Raji (cell line): Measurements from ENCODE around the gene EHBP1.

ENCODE experiments used
- POLR2A ChIP-seq: IDR thresholded peaks from 2 replicates; pipeline ENCODE4 v1.6.1; 2011; ENCODE audit warnings: low read depth, low read length, control low read depth; ENCODE audit not compliant: insufficient read depth

EHBP1 gene

DNA sequence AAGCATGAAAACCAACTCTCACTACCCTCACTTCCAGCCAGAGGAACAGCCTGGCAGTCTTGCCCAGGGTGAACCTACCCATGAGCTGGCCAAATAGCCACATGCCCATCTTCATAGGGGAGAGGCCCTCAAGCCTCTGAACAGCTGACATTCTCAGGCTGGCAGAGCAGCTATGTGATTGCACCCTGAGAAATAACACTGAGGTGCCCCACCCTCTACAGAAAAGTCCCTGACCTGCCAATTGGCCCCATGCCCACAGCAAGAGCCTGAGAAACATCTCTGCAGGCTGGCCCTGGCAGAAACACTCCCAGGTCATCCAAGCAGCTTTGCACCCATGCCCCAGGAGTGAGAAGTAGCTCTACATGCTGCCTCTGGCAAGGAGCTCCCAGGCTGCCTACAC lies 217.7 kb downstream of the EHBP1 start:
- no peak for TF ChIP-seq POLR2A

- TF ChIP-seq POLR2A, result no peak
These were observed 218.4 kb downstream of the EHBP1 start for GRCh38 chr2:62923881-62924280.

GRCh38 chr2:62928015-62928414 lies 222.5 kb downstream of the EHBP1 start:
- TF ChIP-seq POLR2A, result no peak

- TF ChIP-seq POLR2A, result no peak
These were observed 226.0 kb downstream of the EHBP1 start for GRCh38 chr2:62931536-62931935.

GRCh38 chr2:62933398-62933917 lies 227.9 kb downstream of the EHBP1 start:
- no peak for TF ChIP-seq POLR2A

DNA sequence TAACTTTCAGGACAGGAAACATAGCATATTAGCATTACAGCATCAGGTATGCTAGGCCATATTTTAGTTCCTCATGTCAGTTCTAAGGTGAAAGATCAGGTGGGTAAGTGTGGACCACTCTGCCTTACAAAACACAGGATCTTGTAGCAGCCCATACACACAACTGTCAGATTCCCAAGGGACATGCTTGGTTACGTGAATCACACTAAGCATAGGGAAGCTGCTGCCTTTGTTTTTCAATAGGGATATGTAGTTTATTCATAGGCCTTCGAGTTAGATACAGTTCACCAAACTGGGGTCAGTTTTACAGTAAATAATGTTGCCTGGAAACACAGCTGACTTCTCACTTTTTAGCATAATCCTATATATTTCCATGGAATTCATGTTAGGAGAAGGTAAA lies 229.0 kb downstream of the EHBP1 start:
- TF ChIP-seq POLR2A, result no peak

- no peak for TF ChIP-seq POLR2A
These were observed 232.6 kb downstream of the EHBP1 start for GRCh38 chr2:62938126-62938525.

GRCh38 chr2:62939735-62940491 lies 234.4 kb downstream of the EHBP1 start:
- no peak for TF ChIP-seq POLR2A

DNA sequence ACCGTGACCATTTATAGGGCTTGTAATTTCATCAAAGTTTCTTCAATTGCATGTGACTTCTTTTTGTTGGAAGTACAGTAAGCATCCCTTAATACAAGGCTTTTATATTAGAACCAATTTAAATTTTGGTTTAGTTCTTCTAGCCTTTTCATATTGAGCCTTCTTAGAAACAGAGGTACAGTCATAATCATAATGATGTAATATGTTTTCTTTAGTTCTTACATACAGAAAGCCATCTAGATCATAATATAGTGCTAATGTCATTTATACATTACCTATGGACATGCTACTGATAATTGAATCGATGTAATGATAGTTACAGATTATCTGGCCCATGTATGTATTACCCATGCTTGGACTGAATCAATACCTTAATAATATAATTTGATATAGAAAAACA lies 235.2 kb downstream of the EHBP1 start:
- no peak for TF ChIP-seq POLR2A

DNA sequence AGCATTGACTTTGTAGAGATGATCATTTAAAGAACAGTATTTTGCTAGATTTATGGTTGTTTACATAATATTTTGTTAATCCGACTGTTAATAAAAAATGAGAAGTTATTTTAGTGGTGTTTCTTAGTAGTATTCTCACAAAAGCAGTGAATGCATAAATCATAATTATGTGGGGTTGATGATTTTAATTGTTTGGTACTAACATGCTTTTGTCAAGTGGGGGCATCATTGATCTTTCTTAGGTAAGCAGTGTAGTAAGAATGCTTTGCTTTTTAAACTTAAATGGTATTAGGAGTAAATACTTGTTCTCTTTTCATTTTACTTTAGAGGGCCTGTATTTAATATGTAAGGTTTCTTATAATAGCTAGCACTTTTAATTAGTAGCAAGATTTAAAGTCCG lies 235.9 kb downstream of the EHBP1 start:
- TF ChIP-seq POLR2A, result no peak

GRCh38 chr2:62944362-62944761 lies 238.8 kb downstream of the EHBP1 start:
- TF ChIP-seq POLR2A, result no peak

GRCh38 chr2:62947403-62947802 lies 241.9 kb downstream of the EHBP1 start:
- no peak for TF ChIP-seq POLR2A

DNA sequence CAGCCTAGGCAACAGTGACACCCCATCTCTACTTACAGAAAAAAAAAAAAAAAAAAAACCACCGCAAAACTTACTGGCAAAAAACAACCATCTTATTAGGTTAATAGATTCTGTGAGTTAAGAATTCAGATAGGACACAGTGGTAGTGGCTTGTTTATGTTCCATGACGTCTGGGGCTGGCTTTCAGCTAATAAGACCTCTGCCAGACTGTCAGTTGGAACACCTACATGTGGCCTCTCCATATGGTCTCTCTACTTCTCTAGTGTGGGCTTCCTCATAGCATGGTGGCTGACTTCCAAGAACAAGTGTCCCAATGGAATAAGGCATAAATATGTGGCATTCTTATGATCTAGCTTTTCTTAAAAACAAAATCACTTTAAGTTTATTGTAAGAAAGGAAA lies 251.1 kb downstream of the EHBP1 start:
- no peak for TF ChIP-seq POLR2A

DNA sequence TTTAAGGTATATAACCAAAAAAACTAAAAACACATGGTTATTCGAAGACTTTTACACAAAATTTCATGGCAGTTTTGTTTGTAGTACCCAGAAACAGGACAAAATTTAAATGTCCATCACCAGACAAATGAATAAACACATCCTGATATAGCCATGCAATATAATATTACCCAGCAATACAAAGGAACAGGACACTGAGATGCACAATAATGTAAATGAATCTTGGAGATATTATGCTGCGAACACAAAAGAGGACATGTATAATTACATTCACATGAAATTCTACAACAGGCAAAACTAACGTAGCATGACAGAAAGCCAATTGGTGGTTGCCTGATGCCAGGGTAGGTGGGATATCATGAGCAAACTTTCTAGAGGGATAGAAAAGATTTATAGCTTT lies 252.7 kb downstream of the EHBP1 start:
- no peak for TF ChIP-seq POLR2A

- no peak for TF ChIP-seq POLR2A
These were observed 258.5 kb downstream of the EHBP1 start for GRCh38 chr2:62964050-62964449.

DNA sequence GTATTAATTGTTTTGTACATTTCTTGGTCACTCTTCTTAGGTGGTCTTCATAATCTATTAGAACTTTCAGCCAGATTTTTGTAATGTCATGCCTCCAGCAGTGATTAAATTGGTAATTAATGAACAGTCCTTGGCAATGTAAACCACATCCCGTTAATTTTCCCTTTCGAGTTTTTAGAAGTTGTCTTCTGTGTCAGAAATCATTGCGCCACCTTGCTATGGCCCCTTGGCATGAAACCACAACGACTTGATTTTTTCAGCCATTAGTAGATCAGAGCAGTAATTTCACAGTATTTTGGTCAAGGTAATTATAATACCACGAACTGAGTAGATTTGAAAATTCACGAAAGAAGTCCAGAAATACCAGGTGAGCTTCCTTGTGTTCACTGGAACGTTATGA lies 259.2 kb downstream of the EHBP1 start:
- TF ChIP-seq POLR2A, result no peak

DNA sequence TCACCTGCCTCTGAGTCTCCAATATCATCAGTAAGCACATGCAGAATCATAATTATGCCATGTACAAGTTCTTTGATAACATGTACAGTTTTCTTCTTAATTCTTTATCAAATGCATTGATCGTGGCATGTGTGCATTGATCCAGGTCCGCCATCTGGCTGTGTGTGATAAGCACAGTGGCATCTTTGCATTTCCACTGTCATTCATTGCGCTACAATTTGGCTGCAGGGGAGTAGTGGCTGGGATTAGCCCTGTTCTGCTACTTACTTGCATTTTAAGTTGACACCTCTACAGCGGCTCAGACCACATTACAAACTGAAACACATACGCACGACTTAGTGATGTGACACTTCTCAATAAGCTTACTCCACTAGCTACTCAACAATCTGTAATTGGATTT lies 261.5 kb downstream of the EHBP1 start:
- no peak for TF ChIP-seq POLR2A
